IPS-18a (cell line): ENCODE measurements around the gene ZNF19.
A peak's percentile ranks its signal among the peaks of the same experiment; 100 is the strongest.

Experiments used
- H3K27ac ChIP-seq: one replicate; pipeline ENCODE4 v1.5.1; 2013; ENCODE audit warnings: low read length
- H3K27me3 ChIP-seq: one replicate; pipeline ENCODE4 v1.6.1; 2013; ENCODE audit warnings: mild to moderate bottlenecking, low read length; ENCODE audit not compliant: control insufficient read depth, insufficient read depth
- H3K36me3 ChIP-seq: one replicate; pipeline ENCODE4 v1.6.1; 2013; ENCODE audit warnings: low read depth, low read length; ENCODE audit not compliant: control insufficient read depth
- H3K4me1 ChIP-seq: one replicate; pipeline ENCODE4 v1.6.1; 2013; ENCODE audit warnings: low read depth, low read length; ENCODE audit not compliant: control insufficient read depth
- H3K4me3 ChIP-seq: one replicate; pipeline ENCODE4 v1.5.1; 2013; ENCODE audit warnings: low read length
- H3K9ac ChIP-seq: one replicate; pipeline ENCODE4 v1.6.1; 2013; ENCODE audit warnings: mild to moderate bottlenecking, low read length, moderate library complexity
- H3K9me3 ChIP-seq: one replicate; pipeline ENCODE4 v1.6.1; 2013; ENCODE audit warnings: low read depth, low read length; ENCODE audit not compliant: control insufficient read depth

Gene ZNF19

GRCh38 chr16:71484006-71484893 lies 4.9 kb downstream of the ZNF19 start:
- Histone ChIP-seq H3K4me1 (peaks cover 8% of the 10 kb centered on the region), H3K27ac (peak overlapping the region; percentile 81), H3K9me3 (no peaks in the 10 kb centered on the region), H3K27me3 (no peaks in the 10 kb centered on the region), H3K36me3 (no peaks in the 10 kb centered on the region), H3K9ac (peak overlapping the region; percentile 85), H3K4me3 (peak overlapping the region; percentile 92)

GRCh38 chr16:71482569-71482968 lies 6.6 kb downstream of the ZNF19 start:
- Histone ChIP-seq H3K27me3 (no peaks in the 10 kb centered on the region), H3K9ac (no peak overlapping the region), H3K4me3 (no peak overlapping the region), H3K9me3 (no peaks in the 10 kb centered on the region), H3K36me3 (no peaks in the 10 kb centered on the region), H3K4me1 (peaks cover 8% of the 10 kb centered on the region), H3K27ac (no peak overlapping the region)

GRCh38 chr16:71480956-71481355 lies 8.2 kb downstream of the ZNF19 start:
- Histone ChIP-seq H3K4me1 (peaks cover 8% of the 10 kb centered on the region), H3K9ac (no peak overlapping the region), H3K27me3 (no peaks in the 10 kb centered on the region), H3K27ac (no peak overlapping the region), H3K4me3 (no peak overlapping the region), H3K36me3 (peaks cover 5% of the 10 kb centered on the region), H3K9me3 (no peaks in the 10 kb centered on the region)

DNA sequence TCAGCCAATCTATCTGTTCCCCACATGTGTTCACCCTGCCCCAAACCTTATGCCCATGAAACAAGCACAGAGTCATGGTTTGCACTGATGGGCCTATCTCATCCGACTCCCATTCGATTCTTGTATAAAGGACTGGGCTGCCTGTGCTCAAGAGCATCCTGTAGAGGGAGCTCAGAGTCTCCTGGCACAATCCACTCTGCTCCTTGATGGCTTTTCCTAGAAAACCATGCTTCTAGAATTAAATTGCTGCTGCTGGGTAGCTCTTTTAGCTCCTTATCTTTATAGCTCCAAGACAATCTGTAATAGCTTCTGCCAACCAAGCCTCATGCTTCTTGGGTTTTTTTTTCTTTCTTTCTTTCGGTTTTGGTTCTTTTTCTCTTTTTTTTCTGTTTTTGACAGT lies 9.7 kb downstream of the ZNF19 start:
- H3K9ac ChIP-seq = no peak overlapping the region
- no peaks in the 10 kb centered on the region for H3K9me3 ChIP-seq
- H3K27ac ChIP-seq = no peak overlapping the region
- H3K27me3 ChIP-seq = no peaks in the 10 kb centered on the region
- H3K4me3 ChIP-seq = no peak overlapping the region
- H3K36me3 ChIP-seq = peaks cover 7% of the 10 kb centered on the region
- peaks cover 5% of the 10 kb centered on the region for H3K4me1 ChIP-seq

DNA sequence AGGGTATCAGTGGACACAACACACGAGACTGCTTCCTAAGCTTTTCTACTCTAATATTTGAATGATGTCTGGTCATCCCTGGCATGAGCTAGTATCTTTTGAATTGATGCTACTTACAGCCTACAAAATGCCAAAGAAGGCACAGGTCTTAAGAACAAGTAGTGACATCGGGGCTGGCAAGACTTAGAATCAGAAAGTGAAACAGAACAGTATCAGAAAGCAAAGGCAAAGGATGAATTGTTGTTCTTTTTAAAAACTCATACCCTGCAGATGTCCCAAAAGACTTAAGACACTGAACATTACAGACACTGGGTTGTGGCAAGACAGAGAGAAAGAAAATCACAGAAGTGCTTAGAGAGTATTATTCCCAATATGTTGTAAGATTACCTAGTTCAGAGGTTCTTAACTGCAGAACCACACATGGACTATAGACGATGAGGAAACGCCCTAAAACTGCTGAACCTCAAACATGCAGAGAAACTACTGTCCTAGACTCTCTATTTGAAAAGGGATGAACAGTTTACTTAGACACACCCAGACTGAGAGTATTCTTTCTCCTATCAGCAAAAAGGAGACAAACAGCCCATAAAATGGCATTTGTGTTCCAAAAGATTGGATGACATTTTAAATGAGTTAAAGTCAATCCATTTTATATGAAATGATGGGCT lies 12.5 kb downstream of the ZNF19 start:
- no peaks in the 10 kb centered on the region for H3K27me3 ChIP-seq
- no peaks in the 10 kb centered on the region for H3K9me3 ChIP-seq
- H3K4me1 ChIP-seq = no peaks in the 10 kb centered on the region
- no peak overlapping the region for H3K4me3 ChIP-seq
- peaks cover 7% of the 10 kb centered on the region for H3K36me3 ChIP-seq
- H3K27ac ChIP-seq = no peak overlapping the region
- no peak overlapping the region for H3K9ac ChIP-seq

GRCh38 chr16:71474864-71475263 lies 14.3 kb downstream of the ZNF19 start:
- no peaks in the 10 kb centered on the region for H3K27me3 ChIP-seq
- H3K4me1 ChIP-seq = no peaks in the 10 kb centered on the region
- H3K9me3 ChIP-seq = no peaks in the 10 kb centered on the region
- no peak overlapping the region for H3K4me3 ChIP-seq
- H3K36me3 ChIP-seq = peaks cover 7% of the 10 kb centered on the region
- H3K27ac ChIP-seq = no peak overlapping the region
- H3K9ac ChIP-seq = no peak overlapping the region

- Histone ChIP-seq H3K27ac (no peak overlapping the region), H3K9me3 (no peaks in the 10 kb centered on the region), H3K9ac (no peak overlapping the region), H3K4me1 (no peaks in the 10 kb centered on the region), H3K36me3 (peaks cover 7% of the 10 kb centered on the region), H3K4me3 (no peak overlapping the region), H3K27me3 (no peaks in the 10 kb centered on the region)
Measured at GRCh38 chr16:71473891-71474290, 15.2 kb downstream of the ZNF19 start.

- Histone ChIP-seq H3K9me3 (no peaks in the 10 kb centered on the region), H3K27ac (no peak overlapping the region), H3K27me3 (no peaks in the 10 kb centered on the region), H3K4me1 (no peaks in the 10 kb centered on the region), H3K9ac (no peak overlapping the region), H3K4me3 (no peak overlapping the region), H3K36me3 (peaks cover 7% of the 10 kb centered on the region)
Measured at GRCh38 chr16:71472931-71473330, 16.2 kb downstream of the ZNF19 start.

DNA sequence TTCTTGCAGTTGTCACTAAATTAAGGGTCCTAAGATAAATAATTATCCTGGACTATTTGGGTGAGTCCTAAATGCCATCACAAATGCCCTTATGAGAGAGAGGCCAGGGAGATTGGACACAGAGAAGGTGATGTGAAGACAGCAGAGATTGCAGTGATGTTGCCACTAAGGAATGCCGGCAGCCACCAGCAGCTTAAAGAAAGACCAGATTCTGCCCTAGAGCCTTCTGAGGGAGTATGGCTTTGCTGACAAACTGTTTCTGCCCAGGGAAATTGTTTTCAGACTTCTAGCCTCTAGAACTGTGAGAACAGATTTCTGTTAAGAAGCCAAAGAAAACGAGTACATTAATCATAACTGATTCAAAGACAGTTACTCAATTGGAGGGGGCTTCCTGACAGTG lies 17.1 kb downstream of the ZNF19 start:
- no peak overlapping the region for H3K4me3 ChIP-seq
- no peaks in the 10 kb centered on the region for H3K27me3 ChIP-seq
- H3K9me3 ChIP-seq = no peaks in the 10 kb centered on the region
- H3K4me1 ChIP-seq = no peaks in the 10 kb centered on the region
- no peak overlapping the region for H3K27ac ChIP-seq
- peaks cover 7% of the 10 kb centered on the region for H3K36me3 ChIP-seq
- no peak overlapping the region for H3K9ac ChIP-seq

DNA sequence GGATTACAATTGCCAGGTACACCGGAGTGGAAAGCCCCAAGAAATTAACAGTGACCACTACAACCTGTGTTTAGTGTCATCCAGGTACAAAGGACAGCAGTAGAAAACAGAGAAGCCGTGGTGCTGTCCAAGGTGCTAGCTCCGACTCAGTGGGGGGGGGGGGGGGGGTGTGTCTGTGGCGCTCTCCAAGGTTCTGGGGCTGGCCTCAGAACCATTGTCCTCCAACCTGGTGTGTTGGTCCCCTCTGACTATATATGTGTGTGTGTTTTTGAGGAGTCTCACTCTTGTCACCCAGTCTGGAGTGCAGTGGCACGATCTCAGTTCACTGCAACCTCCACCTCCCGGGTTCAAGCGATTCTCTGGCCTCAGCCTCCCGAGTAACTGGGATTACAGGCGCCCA lies 21.3 kb downstream of the ZNF19 start:
- H3K27me3 ChIP-seq = no peaks in the 10 kb centered on the region
- H3K4me1 ChIP-seq = no peaks in the 10 kb centered on the region
- H3K4me3 ChIP-seq = no peak overlapping the region
- H3K27ac ChIP-seq = no peak overlapping the region
- no peaks in the 10 kb centered on the region for H3K36me3 ChIP-seq
- no peaks in the 10 kb centered on the region for H3K9me3 ChIP-seq
- no peak overlapping the region for H3K9ac ChIP-seq

- no peaks in the 10 kb centered on the region for H3K27me3 ChIP-seq
- no peak overlapping the region for H3K9ac ChIP-seq
- no peak overlapping the region for H3K4me3 ChIP-seq
- H3K9me3 ChIP-seq = no peaks in the 10 kb centered on the region
- H3K4me1 ChIP-seq = peaks cover 6% of the 10 kb centered on the region
- no peak overlapping the region for H3K27ac ChIP-seq
- H3K36me3 ChIP-seq = no peaks in the 10 kb centered on the region
Measured at GRCh38 chr16:71464231-71464630, 24.9 kb downstream of the ZNF19 start.
